Right lobe of liver (tissue), 6 donors: Measurements from ENCODE around the gene CRYGA. TPM values are rescaled to one million over a fixed set of nuclear protein-coding genes. Genes with fewer than 3 reads are reported as not detected.

Experiments
- ATAC-seq, 4 donors: fragments of 200-7000 bp; cut with Tn5 transposase; one replicate each; pipeline ENCODE4 v1.9.1; 2020; ENCODE audit warnings: mild to moderate bottlenecking in 4 of 4, moderate library complexity in 4 of 4
- DNase-seq, 3 donors: peaks; one replicate each; pipeline ENCODE4 v3.0.0-alpha.2; 2020
- H3K27ac ChIP-seq, 3 donors: fragments of 200-600 bp; one replicate each; pipeline ENCODE4 v1.8.0; 2022
- H3K27me3 ChIP-seq, 2 donors: fragments of 200-600 bp; one replicate each; pipeline ENCODE4 v1.8.0; 2022
- H3K36me3 ChIP-seq, 4 donors: fragments of 200-600 bp; sonication (generic) in 1 of 4; one replicate each; pipeline versions ENCODE4 v1.5.1 to v1.8.0; 2017 to 2022; ENCODE audit warnings: control low read depth in 1 of 4
- H3K4me1 ChIP-seq, 4 donors: fragments of 200-600 bp; sonication (generic) in 1 of 4; one replicate each; pipeline versions ENCODE4 v1.5.1 to v1.8.0; 2017 to 2022; ENCODE audit warnings: control low read depth in 1 of 4
- H3K4me3 ChIP-seq, 3 donors: fragments of 200-600 bp; one replicate each; pipeline ENCODE4 v1.8.0; 2022
- H3K9me3 ChIP-seq, 4 donors: fragments of 200-600 bp; sonication (generic) in 1 of 4; one replicate each; pipeline versions ENCODE4 v1.5.1 to v1.8.0; 2017 to 2022; ENCODE audit warnings: control low read depth in 1 of 4
- POLR2A ChIP-seq: fragments of 450-650 bp; IDR thresholded peaks from one replicate; pipeline ENCODE4 v1.6.1; 2017; ENCODE audit warnings: antibody characterized with exemption, mild to moderate bottlenecking
- WGBS: methylation state at CpG from one replicate; pipeline ENCODE4 v1.1.6; 2018; ENCODE audit warnings: low coverage, low lambda C conversion rate; ENCODE audit not compliant: insufficient coverage; ENCODE audit errors: missing lambda C conversion rate; 5-methylcytosine and 5-hydroxymethylcytosine counted together
- intact Hi-C, 2 donors: fragments of 100-400 bp; cut with DNase I; formaldehyde crosslinking; loops; one replicate each; pipeline versions ENCODE4 v1.11.2 to v1.14.1; 2022
- total RNA-seq, 6 experiments: library from RNA; depleted of rRNA in 2 of 6; stranded (reverse); fragments of >200 nt in 2 of 6; fragmentation: NEBNext Ultra II Directional in 3 of 6; extraction: Animal tissue kit (Norgen Biotek cat#: 25700) in 3 of 6; gene quantifications; one replicate each; pipeline versions ENCODE4 v1.1.0 to v1.2.4, GENCODE V29; 2016 to 2023
- TF ChIP-seq, protein P1 (sequence below), 4 donors: fragments of 200-600 bp in 3 of 4; fragments of 450-650 bp in 1 of 4; IDR thresholded peaks; one replicate each; pipeline versions ENCODE4 v1.5.1 to v1.8.0; 2016 to 2022; ENCODE audit warnings: antibody characterized with exemption in 4 of 4, mild to moderate bottlenecking in 2 of 4
- donor health status: DM: no; HTN: yes; CAD: no.
- donor health status: DM: no; HTN: no; CAD: no.
- donor health status: DM: no; HTN: no; CAD: no.
- donor health status: DM: no; HTN: yes; CAD: no.
- donor health status: DM: no; HTN: yes; CAD: no.

Gene CRYGA
- total RNA-seq, 6 experiments from 2014 or later, result not detected

DNA sequence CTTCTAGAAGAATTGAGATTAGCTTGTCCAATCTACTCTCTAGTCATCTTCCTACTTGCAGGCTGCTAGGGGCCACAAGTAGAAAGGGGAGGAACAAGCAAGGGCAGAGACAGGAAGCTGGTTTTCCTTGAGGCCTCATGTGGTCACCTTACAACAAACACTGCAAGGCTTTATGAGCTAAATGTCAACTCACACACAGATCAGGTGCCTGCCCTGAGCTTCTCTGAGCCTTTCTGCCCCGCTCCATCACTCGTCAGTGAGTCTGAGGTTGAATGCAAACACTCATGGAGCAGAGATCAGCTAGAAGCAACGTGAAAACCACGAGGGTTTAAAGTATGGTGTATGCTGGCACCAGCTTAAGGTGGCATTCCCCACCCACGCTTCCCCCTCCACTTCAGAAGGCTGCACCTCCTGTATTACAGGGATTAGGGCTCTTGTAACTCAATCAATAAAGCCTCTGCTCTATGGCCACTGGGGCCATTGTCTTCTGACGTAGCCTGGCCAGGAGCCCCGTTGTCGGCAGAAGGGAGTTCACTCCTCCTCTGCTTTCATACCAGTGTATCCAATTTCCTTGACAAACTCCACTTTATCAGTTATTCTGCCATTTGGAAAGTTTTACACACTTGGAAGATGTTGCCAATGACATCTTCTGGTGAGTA lies 28.3 kb downstream of the CRYGA start:
- DNase-seq (no peak), ATAC-seq (peak in 1 of 4 donors; percentile 16)
- 65% methylated on average over 6 of the region's 8 CpGs for WGBS
- intact Hi-C loops, result no loop called here
- no peaks in the 10 kb centered on the region for H3K9me3 ChIP-seq
- no peaks in the 10 kb centered on the region for H3K4me1 ChIP-seq
- no peak for TF ChIP-seq POLR2A
- TF ChIP-seq, protein P1, sequence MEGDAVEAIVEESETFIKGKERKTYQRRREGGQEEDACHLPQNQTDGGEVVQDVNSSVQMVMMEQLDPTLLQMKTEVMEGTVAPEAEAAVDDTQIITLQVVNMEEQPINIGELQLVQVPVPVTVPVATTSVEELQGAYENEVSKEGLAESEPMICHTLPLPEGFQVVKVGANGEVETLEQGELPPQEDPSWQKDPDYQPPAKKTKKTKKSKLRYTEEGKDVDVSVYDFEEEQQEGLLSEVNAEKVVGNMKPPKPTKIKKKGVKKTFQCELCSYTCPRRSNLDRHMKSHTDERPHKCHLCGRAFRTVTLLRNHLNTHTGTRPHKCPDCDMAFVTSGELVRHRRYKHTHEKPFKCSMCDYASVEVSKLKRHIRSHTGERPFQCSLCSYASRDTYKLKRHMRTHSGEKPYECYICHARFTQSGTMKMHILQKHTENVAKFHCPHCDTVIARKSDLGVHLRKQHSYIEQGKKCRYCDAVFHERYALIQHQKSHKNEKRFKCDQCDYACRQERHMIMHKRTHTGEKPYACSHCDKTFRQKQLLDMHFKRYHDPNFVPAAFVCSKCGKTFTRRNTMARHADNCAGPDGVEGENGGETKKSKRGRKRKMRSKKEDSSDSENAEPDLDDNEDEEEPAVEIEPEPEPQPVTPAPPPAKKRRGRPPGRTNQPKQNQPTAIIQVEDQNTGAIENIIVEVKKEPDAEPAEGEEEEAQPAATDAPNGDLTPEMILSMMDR (IDR thresholded peaks at IDR 0.05), result no peak
- no peaks in the 10 kb centered on the region for H3K27me3 ChIP-seq
- no peaks in the 10 kb centered on the region for H3K36me3 ChIP-seq
- no peak overlapping the region for H3K27ac ChIP-seq
- H3K4me3 ChIP-seq, result no peak overlapping the region

DNA sequence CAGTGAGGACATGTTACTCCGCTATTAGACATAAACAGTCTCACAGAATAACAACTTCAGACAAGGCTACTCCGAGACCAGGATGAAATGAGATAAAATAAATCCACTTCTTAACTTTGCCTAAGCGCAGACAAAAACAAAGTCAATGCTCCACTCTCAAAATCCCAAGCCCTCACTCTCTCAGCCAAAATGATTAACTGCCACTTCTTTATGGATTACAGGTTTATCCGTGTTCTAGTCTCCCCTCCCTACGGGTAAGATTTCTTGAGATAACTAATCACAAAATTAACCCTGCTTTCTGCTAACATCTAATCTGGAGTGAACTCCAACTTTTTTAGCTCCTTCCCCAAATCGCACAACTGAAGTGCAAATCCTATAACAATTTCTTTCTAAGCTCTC lies 32.7 kb downstream of the CRYGA start:
- H3K27ac ChIP-seq, result no peak overlapping the region
- ATAC-seq (no peak), DNase-seq (no peak)
- H3K4me3 ChIP-seq, result no peak overlapping the region
- WGBS, result 89% methylated on average over 6 of the region's 6 CpGs
- no peaks in the 10 kb centered on the region for H3K4me1 ChIP-seq
- TF ChIP-seq, protein P1 (IDR thresholded peaks at IDR 0.05), result no peak
- TF ChIP-seq POLR2A, result no peak
- H3K36me3 ChIP-seq, result no peaks in the 10 kb centered on the region
- no peaks in the 10 kb centered on the region for H3K9me3 ChIP-seq
- intact Hi-C loops, result no loop called here
- no peaks in the 10 kb centered on the region for H3K27me3 ChIP-seq

DNA sequence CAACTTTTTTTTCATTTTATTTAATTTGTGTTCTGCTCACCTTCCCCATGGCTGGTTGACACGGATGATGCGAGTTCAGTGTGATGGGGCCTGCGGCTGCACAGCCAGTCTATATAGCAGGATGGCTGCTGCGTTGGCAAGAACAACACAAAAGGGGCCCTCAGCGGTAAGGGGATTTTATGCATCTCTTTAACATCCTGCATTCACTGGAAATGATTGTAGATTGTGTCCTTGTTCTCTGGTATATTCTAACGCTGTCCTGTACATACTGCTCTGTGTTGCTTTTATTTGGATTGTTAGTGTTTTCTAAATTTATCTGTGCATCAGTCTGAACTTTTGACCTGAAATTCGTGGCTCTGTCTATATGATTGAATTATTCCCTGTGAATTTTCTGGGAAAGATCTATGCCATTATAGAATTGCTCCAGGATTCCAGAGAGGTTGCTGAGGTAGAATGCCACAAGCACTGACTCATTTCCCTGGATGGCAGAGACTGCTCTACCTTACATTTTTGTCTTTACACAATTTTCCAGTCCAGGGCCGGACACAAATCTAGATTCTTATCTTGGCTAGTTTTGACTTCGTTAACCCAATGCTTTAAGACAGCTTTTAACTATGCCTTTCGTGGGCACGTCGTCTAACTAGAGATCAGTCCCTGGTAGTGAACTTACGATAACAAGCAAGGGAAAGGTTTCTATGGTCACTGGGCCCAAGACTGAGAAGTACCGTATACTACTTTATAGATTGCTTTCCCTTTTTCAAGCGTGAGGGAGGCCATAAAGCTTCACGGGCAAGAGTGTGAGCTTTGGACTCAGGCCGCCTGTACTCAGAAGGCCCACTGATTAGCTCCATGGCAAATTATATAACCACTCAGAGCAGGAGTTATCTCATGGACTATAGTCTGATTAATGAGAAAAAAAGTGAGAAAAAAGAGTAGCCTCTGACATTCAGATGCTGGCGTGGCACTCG lies 33.4 kb downstream of the CRYGA start, which contains the start of gene CRYGC:
Gene CRYGC (minus strand): TSS at position 85 of the 968 bp plus-strand sequence. CDS start 36 bp downstream, at position 49.
- WGBS, result 63% methylated on average over 19 of the region's 19 CpGs
- intact Hi-C loops, result no loop called here
- DNase-seq (no peak), ATAC-seq (peak; percentile 37 to 45 (median 42))
- no peaks in the 10 kb centered on the region for H3K27me3 ChIP-seq
- no peak within 1 kb of the TSS for H3K4me3 ChIP-seq
- no peaks in the 10 kb centered on the region for H3K4me1 ChIP-seq
- H3K36me3 ChIP-seq, result no peaks in the 10 kb centered on the region
- no peak for TF ChIP-seq POLR2A
- TF ChIP-seq, protein P1 (IDR thresholded peaks at IDR 0.05), result no peak
- H3K27ac ChIP-seq, result no peak within 1 kb of the TSS
- no peaks in the 10 kb centered on the region for H3K9me3 ChIP-seq

DNA sequence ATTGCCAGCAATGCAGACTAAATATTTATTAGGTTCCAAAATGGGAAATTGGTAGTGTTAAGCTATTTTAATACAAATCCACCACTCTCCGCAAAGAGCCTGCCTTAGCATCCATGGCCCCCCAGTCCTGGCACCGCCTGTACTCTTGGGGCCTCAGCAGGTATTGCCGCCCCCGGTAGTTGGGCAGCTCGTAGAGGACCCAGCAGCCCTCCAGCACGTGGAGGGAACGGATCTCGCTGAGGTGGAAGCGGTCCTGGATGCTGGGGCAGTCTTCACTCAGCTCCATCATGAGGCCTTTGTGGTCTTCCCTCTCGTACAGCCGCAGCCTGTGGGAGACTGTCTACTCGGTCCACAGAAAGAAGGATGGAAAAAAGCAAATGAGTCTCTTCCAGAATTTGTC lies 35.3 kb downstream of the CRYGA start:
- TF ChIP-seq POLR2A, result no peak
- TF ChIP-seq, protein P1 (IDR thresholded peaks at IDR 0.05), result no peak
- no peak for ATAC-seq

More for the DNA sequence above, 35.3 kb downstream of the CRYGA start:
- no peaks in the 10 kb centered on the region for H3K27me3 ChIP-seq
- no peak for DNase-seq
- 84% methylated on average over 2 of the region's 12 CpGs for WGBS
- no peaks in the 10 kb centered on the region for H3K9me3 ChIP-seq
- intact Hi-C loops, result no loop called here
- H3K27ac ChIP-seq, result no peak overlapping the region
- no peak overlapping the region for H3K4me3 ChIP-seq
- H3K4me1 ChIP-seq, result no peaks in the 10 kb centered on the region
- H3K36me3 ChIP-seq, result no peaks in the 10 kb centered on the region
